PC-3 (cell line): ENCODE data around the gene VILL. TPM values are rescaled to one million over a fixed set of nuclear protein-coding genes. Genes with fewer than 3 reads are reported as not detected.

Experiments
- ATAC-seq: fragments of 200-7000 bp; cut with Tn5 transposase; 2 replicates; pipeline ENCODE4 v1.9.1; 2020; ENCODE audit warnings: mild to moderate bottlenecking, moderate library complexity
- BruUV-seq: library from RNA; stranded (reverse); fragments of 400-500 nt; replicated peaks from 2 replicates; lab custom pipeline; 2021; lab: Mats Ljungman, UMichigan
- CTCF ChIA-PET: fragments of 300-600 bp; sonication (Branson Sonifier 250); formaldehyde crosslinking; loops from one replicate; lab custom pipeline; 2022; ENCODE audit warnings: antibody characterized with exemption; lab: Charles Lee
- POLR2A ChIA-PET: fragments of 300-600 bp; sonication (Branson Sonifier 250); formaldehyde crosslinking; loops from one replicate; lab custom pipeline; 2022; ENCODE audit warnings: antibody characterized with exemption; ENCODE audit not compliant: unreplicated experiment; lab: Charles Lee
- DNase-seq: peaks from one replicate; pipeline ENCODE4 v3.0.0-alpha.2; 2015
- H2AFZ ChIP-seq: fragments of 300-600 bp; sonication (generic); 2 replicates; pipeline ENCODE4 v1.6.0; 2016; ENCODE audit warnings: antibody characterized with exemption, low read length
- H3F3A ChIP-seq: fragments of 300-600 bp; sonication (generic); one replicate; pipeline ENCODE4 v1.6.0; 2017; ENCODE audit warnings: antibody characterized with exemption, low read length, control low read depth, mild to moderate bottlenecking; ENCODE audit not compliant: unreplicated experiment
- H3K27ac ChIP-seq: fragments of 300-600 bp; sonication (generic); 2 replicates; pipeline ENCODE4 v1.5.1; 2016; ENCODE audit warnings: mild to moderate bottlenecking, low read length
- H3K27me3 ChIP-seq: fragments of 300-600 bp; sonication (generic); 2 replicates; pipeline ENCODE4 v1.6.1; 2016; ENCODE audit warnings: low read length, mixed read lengths
- H3K36me3 ChIP-seq: fragments of 300-600 bp; sonication (generic); 2 replicates; pipeline ENCODE4 v1.6.1; 2016; ENCODE audit warnings: low read depth, mixed run types, low read length, mixed read lengths
- H3K4me1 ChIP-seq: fragments of 300-600 bp; sonication (generic); 2 replicates; pipeline ENCODE4 v1.5.1; 2016; ENCODE audit warnings: low read length; ENCODE audit not compliant: insufficient read depth
- H3K4me2 ChIP-seq: fragments of 300-600 bp; sonication (generic); 2 replicates; pipeline ENCODE4 v1.6.0; 2016; ENCODE audit warnings: low read length
- H3K4me3 ChIP-seq: fragments of 300-600 bp; sonication (generic); 2 replicates; pipeline ENCODE4 v1.5.1; 2016; ENCODE audit warnings: mild to moderate bottlenecking, low read length, mixed read lengths
- H3K79me2 ChIP-seq: fragments of 300-600 bp; sonication (generic); 2 replicates; pipeline ENCODE4 v1.6.1; 2017; ENCODE audit warnings: low read length, mixed read lengths
- H3K9ac ChIP-seq: fragments of 300-600 bp; sonication (generic); 2 replicates; pipeline ENCODE4 v1.6.0; 2016; ENCODE audit warnings: mild to moderate bottlenecking, low read length
- H3K9me2 ChIP-seq: fragments of 300-600 bp; sonication (generic); replicated peaks from 2 replicates; pipeline ENCODE4 v1.6.1; 2016; ENCODE audit warnings: mixed run types, low read length, mixed read lengths
- H3K9me3 ChIP-seq: fragments of 300-600 bp; sonication (generic); 2 replicates; pipeline ENCODE4 v1.6.1; 2016; ENCODE audit warnings: low read length, mixed read lengths
- H4K20me1 ChIP-seq: fragments of 300-600 bp; sonication (generic); 2 replicates; pipeline ENCODE4 v1.6.1; 2016; ENCODE audit warnings: low read length, mixed read lengths
- CTCF ChIP-seq: fragments of 300-600 bp; sonication (generic); conservative IDR thresholded peaks from 2 replicates; pipeline ENCODE4 v1.5.1; 2017; ENCODE audit warnings: antibody characterized with exemption, low read depth, mild to moderate bottlenecking, low read length
- EZH2 ChIP-seq: fragments of 300-600 bp; sonication (generic); IDR thresholded peaks from one replicate; pipeline ENCODE4 v1.6.1; 2017; ENCODE audit warnings: antibody characterized with exemption, mild to moderate bottlenecking, low read length; ENCODE audit not compliant: unreplicated experiment
- EZH2phosphoT487 ChIP-seq: fragments of 300-600 bp; sonication (generic); IDR thresholded peaks from 2 replicates; pipeline ENCODE4 v1.6.1; 2018; ENCODE audit warnings: mild to moderate bottlenecking, antibody characterized with exemption, low read length, borderline replicate concordance
- intact Hi-C: fragments of 100-400 bp; cut with micrococcal nuclease; formaldehyde crosslinking; loops from 2 replicates; pipeline ENCODE4 v1.9.0; 2023
- total RNA-seq: library from RNA; depleted of rRNA; stranded (reverse); fragments of >200 nt; gene quantifications from 2 replicates; pipeline ENCODE4 v1.2.3, GENCODE V29; 2014

Gene VILL
- total RNA-seq, 1 experiment from 2014 or later, result 0.44 TPM

- H3K27me3 ChIP-seq, result no peaks in the 10 kb centered on the region
- POLR2A ChIA-PET, result no interaction called here
- BruUV-seq, result no TSS peak
- no peak for TF ChIP-seq CTCF
- TF ChIP-seq EZH2phosphoT487, result no peak
- no peak for TF ChIP-seq EZH2
- no peaks in the 10 kb centered on the region for H3K9me2 ChIP-seq
- H3K4me3 ChIP-seq, result no peak within 1 kb of the TSS
- ATAC-seq (no peak), DNase-seq (no peak)
- no peak within 1 kb of the TSS for H2AFZ ChIP-seq
- no peaks in the 10 kb centered on the region for H3K79me2 ChIP-seq
- no peaks in the 10 kb centered on the region for H3F3A ChIP-seq
- peaks cover 40% of the 10 kb centered on the region for H3K4me1 ChIP-seq
- no peak within 1 kb of the TSS for H3K9ac ChIP-seq
- no peaks in the 10 kb centered on the region for H3K36me3 ChIP-seq
- CTCF ChIA-PET, result no interaction called here
- H4K20me1 ChIP-seq, result no peaks in the 10 kb centered on the region
- no peaks in the 10 kb centered on the region for H3K9me3 ChIP-seq
- H3K4me2 ChIP-seq, result peak within 1 kb of the TSS; percentile 78
- intact Hi-C loops, result no loop called here
- peak within 1 kb of the TSS; percentile 89 for H3K27ac ChIP-seq
Observed at GRCh38 chr3:38029400-38030125, 39.0 kb downstream of the VILL start, which contains the start of gene PLCD1. Gene PLCD1 (minus strand): TSS chr3:38029642. CDS start chr3:38029539, 103 bp downstream.

GRCh38 chr3:38030126-38031021 is 39.8 kb downstream of the VILL start:
- Histone ChIP-seq H3K4me1 (peaks cover 38% of the 10 kb centered on the region), H4K20me1 (no peaks in the 10 kb centered on the region), H3K4me2 (peak overlapping the region; percentile 78), H3K9me2 (no peaks in the 10 kb centered on the region), H3F3A (no peaks in the 10 kb centered on the region), H3K9me3 (no peaks in the 10 kb centered on the region), H3K79me2 (no peaks in the 10 kb centered on the region), H2AFZ (peak overlapping the region; percentile 79), H3K27me3 (no peaks in the 10 kb centered on the region), H3K27ac (peak overlapping the region; percentile 89), H3K9ac (no peak overlapping the region; the same call in 1 of the 2 replicates), H3K4me3 (no peak overlapping the region), H3K36me3 (no peaks in the 10 kb centered on the region)
- intact Hi-C loops, result no loop called here
- no peak for TF ChIP-seq CTCF
- TF ChIP-seq EZH2, result no peak
- no peak for TF ChIP-seq EZH2phosphoT487
- DNase-seq (no peak), ATAC-seq (peak; percentile 7)
- CTCF ChIA-PET, result no interaction called here
- BruUV-seq, result no TSS peak
- POLR2A ChIA-PET, result no interaction called here
